ENCODE measurements around the gene PROSER2.
A peak's percentile ranks its signal among the peaks of the same experiment; 100 is the strongest.

PROSER2 gene

DNA sequence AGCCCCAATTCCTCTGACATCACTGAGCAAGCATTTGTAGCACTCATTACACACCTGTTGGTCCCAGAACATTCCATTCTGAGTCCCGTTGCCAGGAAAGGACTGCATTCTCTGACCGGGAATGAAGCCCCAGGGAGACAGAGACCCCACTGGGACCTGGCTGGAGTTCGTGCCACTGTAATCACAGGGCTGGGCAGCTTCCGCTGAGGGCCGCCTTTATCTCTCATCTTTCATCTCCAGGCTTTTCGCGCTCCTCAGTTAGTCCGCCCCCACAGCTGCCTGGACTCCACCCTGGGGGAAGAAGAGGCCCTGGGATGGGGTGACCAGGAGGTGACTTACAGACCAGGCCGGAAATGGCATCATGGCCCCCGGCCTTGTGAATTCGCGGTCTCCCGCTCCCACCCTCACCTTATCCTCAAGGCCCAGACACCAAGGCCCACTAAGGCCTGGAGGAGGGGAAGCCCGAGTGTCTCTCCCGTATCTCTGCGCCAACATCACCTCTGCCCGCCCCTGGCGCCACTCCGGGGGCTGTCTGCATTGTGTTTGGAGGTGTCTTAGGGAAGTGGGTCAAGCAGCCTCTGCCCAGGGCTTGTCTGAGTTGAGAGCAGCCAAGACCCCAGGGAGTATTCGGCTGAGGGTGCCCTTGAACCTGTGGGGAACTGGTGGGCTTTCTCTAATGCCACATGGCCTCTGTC, 75.4 kb downstream of the PROSER2 start:
- peak; percentile 90 to 94 for DNase-seq
- TF ChIP-seq GATA1 (IDR thresholded peaks at IDR 0.05; ENCODE audit: low read depth, low read length) = peak; percentile 25
- peak; percentile 55 for TF ChIP-seq POLR2A (IDR thresholded peaks at IDR 0.05; ENCODE audit: low read length)

DNA sequence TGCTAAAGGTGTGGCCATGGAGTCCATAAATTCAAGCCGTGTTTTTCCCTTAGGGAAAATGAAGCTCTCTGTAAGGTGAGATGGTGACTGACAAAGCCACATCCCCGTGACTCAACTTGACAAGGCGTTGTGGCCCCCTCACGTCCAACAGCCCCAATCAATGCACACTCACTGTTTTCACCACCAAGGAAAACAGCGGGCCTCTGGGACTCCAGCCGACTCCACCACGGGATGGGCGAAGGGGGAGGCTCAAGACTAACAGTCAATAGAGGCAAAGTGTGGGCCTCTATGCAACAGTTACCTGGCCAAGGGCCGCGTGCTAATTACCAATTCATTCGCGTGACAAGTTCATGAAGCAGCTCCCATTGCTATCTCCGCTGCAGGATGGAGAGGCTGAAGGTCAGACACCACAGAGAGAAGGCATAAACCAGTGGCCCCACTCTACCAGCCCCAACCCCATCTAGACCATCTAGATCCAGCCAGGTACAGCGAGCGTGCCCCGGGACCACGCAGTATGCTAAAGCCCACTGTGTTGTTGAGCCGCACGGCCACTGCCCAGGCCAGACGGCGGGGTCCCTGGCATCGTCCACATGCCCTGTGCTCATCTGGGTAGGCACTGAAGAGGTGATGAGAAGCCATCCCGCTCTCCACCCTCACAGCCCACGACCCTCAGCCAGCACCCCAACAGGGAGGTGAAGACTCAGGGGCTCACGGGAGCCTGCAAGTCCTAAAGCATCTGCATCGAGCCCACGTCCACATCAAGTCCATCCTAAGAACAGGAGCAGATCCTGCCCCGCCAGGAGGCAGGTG, 76.1 kb downstream of the PROSER2 start:
- TF ChIP-seq POLR2A (IDR thresholded peaks at IDR 0.05; ENCODE audit: low read length) = no peak
- no peak for TF ChIP-seq GATA1 (IDR thresholded peaks at IDR 0.05; ENCODE audit: low read depth, low read length)
- no peak for DNase-seq

DNA sequence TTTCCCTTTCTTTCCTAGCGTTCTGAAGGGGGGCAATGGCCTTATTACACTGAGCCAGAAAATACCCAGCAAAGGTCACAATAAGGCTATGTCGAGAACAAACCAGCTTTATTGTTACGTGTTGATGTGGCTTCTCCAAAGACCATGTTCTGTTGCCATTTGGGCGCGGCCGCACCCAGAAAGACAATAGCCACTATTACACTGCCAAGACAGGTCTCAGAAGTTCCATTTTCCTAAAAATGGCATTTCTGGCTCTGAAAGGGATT, 77.8 kb downstream of the PROSER2 start:
- TF ChIP-seq GATA1 (IDR thresholded peaks at IDR 0.05; ENCODE audit: low read depth, low read length) (no peak), POLR2A (IDR thresholded peaks at IDR 0.05; ENCODE audit: low read length) (no peak)
- DNase-seq = no peak

DNA sequence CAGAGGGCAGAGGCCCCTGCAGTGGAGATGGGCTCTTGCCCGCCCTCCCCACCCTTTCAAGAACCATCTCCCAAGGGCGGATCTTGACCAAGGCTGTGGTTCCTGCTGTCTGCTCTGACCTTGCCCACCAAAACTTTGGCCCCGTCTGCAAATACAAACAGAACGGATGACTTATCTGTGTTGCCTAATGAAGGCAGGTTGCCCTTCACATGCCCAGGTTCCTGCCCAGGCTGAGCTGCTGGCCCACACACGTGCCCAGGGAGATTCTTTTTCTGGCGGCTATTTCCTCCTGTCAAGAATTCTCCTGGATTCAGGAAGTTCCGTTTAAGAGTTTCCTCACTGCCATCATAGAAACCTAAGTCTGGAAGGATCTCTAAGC, 78.3 kb downstream of the PROSER2 start:
- DNase-seq = no peak
- no peak for TF ChIP-seq POLR2A (IDR thresholded peaks at IDR 0.05; ENCODE audit: low read length)
- TF ChIP-seq GATA1 (IDR thresholded peaks at IDR 0.05; ENCODE audit: low read depth, low read length) = no peak

DNA sequence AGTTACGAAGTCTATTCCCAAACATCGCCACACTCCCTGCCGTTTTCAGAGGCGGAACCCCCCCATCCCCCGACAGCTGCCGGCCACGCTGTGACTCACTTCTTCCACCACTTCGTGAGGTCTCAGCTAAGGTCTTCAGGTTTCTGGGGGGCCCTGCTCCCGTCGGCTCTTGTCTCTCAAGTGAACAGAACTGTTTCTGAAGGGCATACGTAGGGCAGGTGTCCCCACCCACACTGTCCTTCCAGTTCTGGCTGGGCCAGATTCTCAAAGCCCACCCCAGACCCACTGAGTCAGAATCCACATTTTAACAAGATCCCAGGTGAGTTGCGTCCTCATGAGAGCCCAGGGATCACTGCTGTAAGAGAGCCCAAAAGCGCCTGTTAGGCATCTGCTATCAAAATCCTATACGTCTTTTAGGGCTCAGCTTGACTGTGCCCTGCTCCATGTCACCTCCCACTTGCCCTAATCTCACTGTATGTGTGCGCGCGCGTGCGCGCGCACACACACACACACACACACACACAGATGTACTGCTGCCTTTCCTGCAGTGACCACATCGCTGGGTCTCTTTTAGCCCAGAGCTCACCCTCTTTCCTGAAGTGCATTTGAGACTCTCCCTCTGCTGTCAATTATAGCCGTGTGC, 78.8 kb downstream of the PROSER2 start:
- peak; percentile 60 to 78 for DNase-seq
- TF ChIP-seq POLR2A (IDR thresholded peaks at IDR 0.05; ENCODE audit: low read length) (no peak), GATA1 (IDR thresholded peaks at IDR 0.05; ENCODE audit: low read depth, low read length) (no peak)

DNA sequence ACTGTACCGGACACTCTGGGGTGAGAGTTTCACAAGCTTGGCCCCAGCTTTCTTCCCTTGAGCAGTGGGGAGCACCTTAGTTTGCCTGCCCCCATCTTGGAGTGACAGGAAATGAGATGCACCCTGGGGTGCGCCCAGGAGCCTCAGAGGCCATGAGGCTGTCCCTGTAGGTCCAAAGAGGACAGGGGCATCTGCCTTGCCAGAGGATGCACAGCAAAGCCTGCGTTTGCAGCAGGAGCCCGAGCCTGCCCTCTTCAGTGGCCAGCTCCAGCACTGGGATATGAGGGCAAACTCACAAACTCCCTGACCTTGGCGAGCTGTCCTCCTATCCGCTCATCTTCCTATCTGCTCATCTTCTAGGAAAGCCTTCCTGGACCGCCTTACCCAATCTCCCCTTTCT, 79.5 kb downstream of the PROSER2 start:
- no peak for TF ChIP-seq POLR2A (IDR thresholded peaks at IDR 0.05; ENCODE audit: low read length)
- no peak for DNase-seq

DNA sequence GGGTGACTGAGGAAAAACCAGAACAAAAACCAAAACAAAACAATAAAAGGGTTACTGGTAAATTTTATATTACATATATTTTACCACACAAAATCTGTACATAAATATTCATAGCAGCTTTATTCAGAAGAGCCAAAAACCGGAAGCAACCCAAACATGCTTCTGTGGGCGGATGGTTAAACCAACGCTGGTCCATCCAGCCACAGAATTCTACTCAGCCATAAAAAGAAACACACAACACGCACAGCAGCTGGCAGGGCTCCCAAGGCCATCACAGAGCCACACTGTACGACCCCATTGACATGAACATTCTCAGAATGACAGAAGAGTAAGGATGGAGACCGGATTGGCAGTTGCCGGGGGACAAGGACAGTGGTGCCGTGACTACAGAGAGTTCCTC, 83.6 kb downstream of the PROSER2 start:
- TF ChIP-seq POLR2A (IDR thresholded peaks at IDR 0.05; ENCODE audit: low read length) (no peak), GATA1 (IDR thresholded peaks at IDR 0.05; ENCODE audit: low read depth, low read length) (no peak)
- no peak for DNase-seq

DNA sequence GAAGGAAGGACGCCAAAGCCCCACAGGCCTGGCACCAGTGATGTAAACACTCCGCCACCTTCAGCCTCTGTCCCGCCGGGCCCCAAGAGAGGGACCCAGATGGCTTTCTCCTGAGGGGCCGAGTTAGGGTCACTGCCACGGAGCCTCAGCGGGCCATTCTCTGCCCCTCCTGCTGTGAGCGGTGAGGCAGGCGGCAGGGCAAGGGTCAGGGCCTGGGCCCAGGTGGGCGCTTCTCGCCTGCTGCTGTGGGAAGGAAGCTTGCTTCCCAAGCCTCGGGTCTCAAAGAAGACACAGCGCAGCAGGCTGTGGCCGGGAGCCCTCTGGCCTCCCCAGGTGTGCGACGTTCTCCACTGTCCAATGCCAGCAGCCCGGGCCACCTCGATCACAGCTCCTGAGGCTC, 84.8 kb downstream of the PROSER2 start:
- DNase-seq = no peak
- no peak for TF ChIP-seq POLR2A (IDR thresholded peaks at IDR 0.05; ENCODE audit: low read length)
- TF ChIP-seq GATA1 (IDR thresholded peaks at IDR 0.05; ENCODE audit: low read depth, low read length) = no peak

DNA sequence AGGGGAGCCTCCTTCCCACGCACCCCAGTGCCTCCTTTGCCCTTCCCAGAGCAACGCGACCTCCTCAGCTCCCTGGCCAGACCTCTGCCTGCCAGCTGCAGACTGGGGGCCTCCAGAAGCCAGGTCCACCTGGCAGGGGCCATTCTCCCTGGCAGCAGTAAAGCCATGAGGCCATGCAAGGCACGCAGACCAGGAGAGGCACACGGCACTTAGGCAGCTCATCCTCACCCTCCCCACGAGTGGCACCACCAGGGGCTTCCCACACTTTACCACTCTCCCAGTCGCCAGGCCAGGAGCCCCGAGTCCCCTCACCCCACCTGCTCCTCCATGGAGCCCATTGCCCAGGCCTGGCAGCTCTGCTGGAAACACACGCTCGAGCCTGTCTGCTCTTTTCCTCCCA, 85.4 kb downstream of the PROSER2 start:
- TF ChIP-seq POLR2A (IDR thresholded peaks at IDR 0.05; ENCODE audit: low read length) (no peak), GATA1 (IDR thresholded peaks at IDR 0.05; ENCODE audit: low read depth, low read length) (no peak)
- no peak for DNase-seq

DNA sequence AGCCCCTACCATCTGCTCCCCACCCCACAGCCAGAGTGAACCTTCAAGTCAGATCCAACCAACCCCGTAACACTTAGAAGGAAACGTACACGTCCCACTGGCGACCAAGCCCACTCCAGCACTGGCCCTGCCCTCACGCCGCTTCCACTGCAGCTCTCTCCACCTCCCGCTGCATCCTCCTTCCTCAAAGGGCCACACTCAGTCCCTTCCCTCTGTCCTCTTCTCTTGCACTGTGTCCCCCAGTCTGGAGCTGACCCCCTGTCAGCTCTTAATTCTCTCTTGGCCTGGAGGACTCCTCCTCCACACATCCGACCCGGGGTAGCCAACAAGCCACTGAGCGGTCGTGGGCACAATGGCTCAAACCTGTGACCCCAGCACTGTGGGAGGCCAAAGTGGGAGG, 85.8 kb downstream of the PROSER2 start:
- no peak for DNase-seq
- no peak for TF ChIP-seq POLR2A (IDR thresholded peaks at IDR 0.05; ENCODE audit: low read length)
- TF ChIP-seq GATA1 (IDR thresholded peaks at IDR 0.05; ENCODE audit: low read depth, low read length) = no peak

DNA sequence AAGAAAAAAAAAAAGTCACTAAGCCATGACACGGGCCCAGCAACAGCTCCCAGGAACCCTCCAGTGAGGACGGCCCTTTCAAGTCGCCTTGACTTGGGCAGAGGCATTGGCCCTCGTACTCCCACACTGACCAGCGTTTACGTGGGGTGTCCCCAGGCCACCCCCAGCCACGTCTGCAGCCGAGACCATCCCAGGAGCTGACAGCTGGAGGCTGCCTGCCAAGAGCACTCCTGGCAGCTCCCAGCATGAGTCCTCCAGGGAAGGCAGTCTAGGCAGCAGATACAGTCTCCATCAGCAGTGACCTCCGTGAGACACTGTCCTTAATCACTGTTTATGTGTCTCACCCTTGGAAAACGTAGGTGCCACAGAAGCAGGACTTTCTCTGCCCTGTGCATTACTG, 86.5 kb downstream of the PROSER2 start:
- DNase-seq = no peak
- no peak for TF ChIP-seq GATA1 (IDR thresholded peaks at IDR 0.05; ENCODE audit: low read depth, low read length)
- TF ChIP-seq POLR2A (IDR thresholded peaks at IDR 0.05; ENCODE audit: low read length) = no peak

DNA sequence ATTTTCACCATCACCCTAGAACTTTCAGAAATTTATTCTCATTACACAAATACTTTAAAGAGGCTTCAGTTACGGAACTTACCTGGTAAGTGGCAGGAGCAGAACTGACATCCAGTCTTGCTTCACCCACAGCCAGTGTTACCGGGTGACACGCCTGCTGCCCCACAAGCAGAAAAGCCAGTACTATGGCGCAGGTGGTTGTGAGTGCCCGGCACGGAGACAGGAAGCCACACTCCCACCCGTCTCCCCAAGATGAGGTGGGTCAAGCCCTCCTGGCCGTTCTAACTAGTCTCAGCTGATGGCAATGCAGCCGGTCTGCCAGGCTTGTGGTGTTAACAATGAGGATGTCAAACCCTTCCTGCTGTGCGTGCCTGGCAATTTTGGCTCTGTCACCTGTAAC, 86.9 kb downstream of the PROSER2 start:
- TF ChIP-seq GATA1 (IDR thresholded peaks at IDR 0.05; ENCODE audit: low read depth, low read length) = no peak
- DNase-seq = no peak

DNA sequence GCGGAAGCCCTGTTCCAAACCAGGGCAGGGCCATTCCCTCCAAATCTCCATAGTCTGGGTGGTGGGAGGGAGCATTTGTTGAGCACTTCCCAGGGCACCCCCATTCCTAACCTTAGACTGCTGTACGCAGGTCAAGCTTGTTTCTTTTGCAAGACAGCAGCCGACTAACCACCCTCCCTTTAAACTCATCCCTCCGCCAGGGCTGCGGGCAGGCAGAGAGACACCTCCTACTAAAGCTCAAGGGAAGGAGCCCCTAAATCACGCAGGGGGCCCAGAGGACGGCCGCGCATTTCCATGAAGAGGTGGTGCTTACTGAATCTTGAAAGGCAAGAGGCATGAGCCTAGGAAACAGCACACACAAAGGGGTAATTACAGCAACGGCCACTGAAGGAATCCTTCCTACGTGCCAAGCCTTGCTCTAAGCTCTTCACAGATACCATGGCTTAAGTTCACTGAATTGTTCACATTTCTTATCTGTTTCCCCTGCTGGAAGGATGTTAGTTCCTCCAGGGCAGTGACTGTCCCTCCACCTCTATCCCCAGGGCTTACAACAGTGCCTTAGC, 90.0 kb downstream of the PROSER2 start:
- TF ChIP-seq GATA1 (IDR thresholded peaks at IDR 0.05; ENCODE audit: low read depth, low read length) (no peak), POLR2A (IDR thresholded peaks at IDR 0.05; ENCODE audit: low read length) (no peak)
- DNase-seq = peak in 1 of 2 experiments; percentile 36

DNA sequence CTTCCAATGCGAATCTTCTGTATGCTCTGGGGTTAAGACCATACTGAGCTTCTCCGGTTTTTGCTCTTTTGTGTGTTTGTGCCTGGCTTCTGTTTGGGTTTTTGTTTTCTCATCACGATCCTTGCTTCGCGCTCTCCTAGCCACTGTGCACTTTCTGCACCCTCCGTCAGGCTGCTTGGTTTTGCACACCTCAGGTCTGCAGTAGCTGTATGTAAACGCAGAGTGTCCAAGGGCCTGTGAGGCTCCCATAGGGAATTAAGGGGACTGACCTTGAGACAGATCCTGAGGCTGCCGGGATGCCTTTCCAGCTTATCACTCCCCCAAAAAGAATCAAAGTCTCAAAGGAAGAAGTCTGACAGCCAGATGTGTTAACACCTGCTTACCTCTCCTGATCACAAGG, 95.2 kb downstream of the PROSER2 start:
- no peak for DNase-seq
- TF ChIP-seq GATA1 (IDR thresholded peaks at IDR 0.05; ENCODE audit: low read depth, low read length) = no peak
- no peak for TF ChIP-seq POLR2A (IDR thresholded peaks at IDR 0.05; ENCODE audit: low read length)

DNA sequence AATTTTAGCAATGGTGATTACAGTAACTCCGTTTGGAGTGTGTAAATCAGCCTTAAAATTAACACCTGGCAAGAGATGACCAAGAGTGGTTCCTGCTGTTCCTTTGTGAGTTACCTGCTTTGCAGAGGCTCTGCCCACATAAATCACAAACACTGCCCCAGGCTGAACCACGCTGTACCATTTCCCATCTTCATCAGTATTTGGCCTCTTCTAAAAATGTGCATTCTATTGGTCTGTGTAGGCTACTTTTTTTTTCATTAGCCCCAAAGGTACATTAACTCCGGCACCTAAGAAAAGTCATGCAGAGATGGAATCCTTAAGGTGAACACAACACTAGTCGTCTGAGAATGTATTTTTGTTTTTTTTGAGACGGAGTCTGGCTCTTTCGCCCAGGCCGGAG, 96.1 kb downstream of the PROSER2 start:
- no peak for TF ChIP-seq POLR2A (IDR thresholded peaks at IDR 0.05; ENCODE audit: low read length)
- TF ChIP-seq GATA1 (IDR thresholded peaks at IDR 0.05; ENCODE audit: low read depth, low read length) = no peak
- no peak for DNase-seq
